ENCODE data around the gene CSF1.

GRCh38 chr1:109864930-109865612, 45.6 kb upstream of the CSF1 start:
- TF ChIP-seq EZH2phosphoT487 (IDR thresholded peaks at IDR 0.05; ENCODE audit: low read depth), result no peak
- TF ChIP-seq, protein P1, sequence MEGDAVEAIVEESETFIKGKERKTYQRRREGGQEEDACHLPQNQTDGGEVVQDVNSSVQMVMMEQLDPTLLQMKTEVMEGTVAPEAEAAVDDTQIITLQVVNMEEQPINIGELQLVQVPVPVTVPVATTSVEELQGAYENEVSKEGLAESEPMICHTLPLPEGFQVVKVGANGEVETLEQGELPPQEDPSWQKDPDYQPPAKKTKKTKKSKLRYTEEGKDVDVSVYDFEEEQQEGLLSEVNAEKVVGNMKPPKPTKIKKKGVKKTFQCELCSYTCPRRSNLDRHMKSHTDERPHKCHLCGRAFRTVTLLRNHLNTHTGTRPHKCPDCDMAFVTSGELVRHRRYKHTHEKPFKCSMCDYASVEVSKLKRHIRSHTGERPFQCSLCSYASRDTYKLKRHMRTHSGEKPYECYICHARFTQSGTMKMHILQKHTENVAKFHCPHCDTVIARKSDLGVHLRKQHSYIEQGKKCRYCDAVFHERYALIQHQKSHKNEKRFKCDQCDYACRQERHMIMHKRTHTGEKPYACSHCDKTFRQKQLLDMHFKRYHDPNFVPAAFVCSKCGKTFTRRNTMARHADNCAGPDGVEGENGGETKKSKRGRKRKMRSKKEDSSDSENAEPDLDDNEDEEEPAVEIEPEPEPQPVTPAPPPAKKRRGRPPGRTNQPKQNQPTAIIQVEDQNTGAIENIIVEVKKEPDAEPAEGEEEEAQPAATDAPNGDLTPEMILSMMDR (IDR thresholded peaks at IDR 0.05; ENCODE audit: low read depth, low read length), result no peak
